Activated gamma-delta T cell treated with anti-CD3 and anti-CD28 coated beads, Interleukin-2, amount 50 U/mL, for 16 hours (primary cell): ENCODE measurements around the gene L3MBTL3.
"Not testable (repeated sequence)": the region's sequence is repeated elsewhere in the genome, so short reads cannot be mapped to it uniquely, and the experiment has no call there.

Experiments
- DNase-seq: peaks from one replicate; pipeline ENCODE4 v3.0.0-alpha.2; 2020; ENCODE audit warnings: low read depth

L3MBTL3 gene

GRCh38 chr6:130138909-130139242, 120.5 kb downstream of the L3MBTL3 start:
- DNase-seq = no peak

GRCh38 chr6:130140084-130140483, 121.7 kb downstream of the L3MBTL3 start:
- no peak for DNase-seq

- DNase-seq = no peak
Measured at GRCh38 chr6:130143709-130144108, 125.3 kb downstream of the L3MBTL3 start.

- no peak for DNase-seq
Measured at GRCh38 chr6:130147111-130147510, 128.7 kb downstream of the L3MBTL3 start.

- no peak for DNase-seq
Measured at GRCh38 chr6:130148181-130148580, 129.8 kb downstream of the L3MBTL3 start.

GRCh38 chr6:130149016-130149415, 130.6 kb downstream of the L3MBTL3 start:
- not testable (repeated sequence) for DNase-seq

GRCh38 chr6:130150906-130151305, 132.5 kb downstream of the L3MBTL3 start:
- DNase-seq = no peak

GRCh38 chr6:130152908-130153510, 134.6 kb downstream of the L3MBTL3 start:
- no peak for DNase-seq

- no peak for DNase-seq
Measured at GRCh38 chr6:130156908-130157307, 138.5 kb downstream of the L3MBTL3 start.

GRCh38 chr6:130158056-130158455, 139.7 kb downstream of the L3MBTL3 start:
- no peak for DNase-seq

- no peak for DNase-seq
Measured at GRCh38 chr6:130158548-130158947, 140.2 kb downstream of the L3MBTL3 start.

GRCh38 chr6:130159956-130160355, 141.6 kb downstream of the L3MBTL3 start:
- DNase-seq = no peak

- DNase-seq = no peak
Measured at GRCh38 chr6:130161683-130162404, 143.5 kb downstream of the L3MBTL3 start.

GRCh38 chr6:130162421-130162820, 144.0 kb downstream of the L3MBTL3 start:
- no peak for DNase-seq

GRCh38 chr6:130163266-130163665, 144.9 kb downstream of the L3MBTL3 start:
- no peak for DNase-seq

GRCh38 chr6:130164251-130164650, 145.9 kb downstream of the L3MBTL3 start:
- no peak for DNase-seq

GRCh38 chr6:130167655-130168054, 149.3 kb downstream of the L3MBTL3 start:
- no peak for DNase-seq

GRCh38 chr6:130170160-130170559, 151.8 kb downstream of the L3MBTL3 start:
- DNase-seq = not testable (repeated sequence)

- not testable (repeated sequence) for DNase-seq
Measured at GRCh38 chr6:130173377-130174004, 155.1 kb downstream of the L3MBTL3 start.

GRCh38 chr6:130176378-130176777, 158.0 kb downstream of the L3MBTL3 start:
- DNase-seq = no peak

GRCh38 chr6:130178692-130179091, 160.3 kb downstream of the L3MBTL3 start:
- no peak for DNase-seq

- no peak for DNase-seq
Measured at GRCh38 chr6:130182466-130182865, 164.1 kb downstream of the L3MBTL3 start.
